Muscle of back (tissue), 11 donors: ENCODE results near the gene DISP2. TPM values are rescaled to one million over a fixed set of nuclear protein-coding genes. Genes with fewer than 3 reads are reported as not detected.

Experiments
- DNase-seq, 3 donors: peaks; one replicate each; pipeline versions ENCODE4 v3.0.0 to v3.0.0-alpha.2; 2013
- polyA plus RNA-seq, 10 donors: library from polyadenylated mRNA; unstranded; fragments of 120-200 nt; gene quantifications; one replicate each; pipeline ENCODE4 v1.2.1, GENCODE V29; 2013; ENCODE audit not compliant: insufficient read length in 10 of 10

DISP2 gene
- polyA plus RNA-seq, 10 donors: 0.25 to 3.9 (median 1.5) TPM

DNA sequence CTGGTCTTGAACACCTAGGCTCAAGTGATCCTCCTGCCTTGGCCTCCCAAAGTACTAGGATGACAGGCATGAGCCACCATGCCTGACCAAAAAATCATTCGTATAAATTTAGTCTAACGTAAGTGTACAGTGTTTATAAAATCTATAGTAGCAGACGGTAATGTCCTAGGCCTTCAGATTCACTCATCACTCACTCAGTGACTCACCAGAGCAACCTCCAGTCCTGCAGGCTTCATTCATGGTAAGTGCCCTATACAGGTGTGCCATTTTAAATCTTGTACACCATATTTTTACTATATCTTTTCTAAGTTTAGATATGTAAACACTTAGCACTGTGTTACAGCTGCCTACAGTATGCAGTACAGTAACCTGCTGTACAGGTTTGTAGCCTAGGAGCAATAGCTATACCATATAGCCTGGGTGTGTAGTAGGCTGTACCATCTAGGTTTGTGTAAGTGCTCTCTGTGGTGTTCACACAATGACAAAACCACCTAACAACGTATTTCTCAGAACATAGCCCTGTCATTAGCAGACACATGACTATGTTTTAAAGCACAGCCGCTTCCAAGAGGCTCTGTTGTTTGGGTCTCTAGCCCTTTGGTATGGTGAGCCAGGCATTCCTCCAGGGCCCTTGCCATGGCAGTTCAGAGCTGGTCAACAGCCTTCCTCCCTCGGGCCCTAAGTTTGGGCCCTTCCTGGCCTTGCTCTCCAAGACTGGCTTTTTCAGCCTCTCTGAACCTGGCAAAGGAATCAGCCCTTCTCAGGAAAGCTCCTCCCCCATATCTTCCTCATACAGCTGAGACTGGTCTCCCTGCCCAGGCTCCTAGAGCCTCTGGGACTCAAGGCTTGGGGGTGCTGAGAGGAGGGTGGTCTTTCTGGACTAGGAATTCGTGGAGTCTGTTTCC lies 15.4 kb upstream of the DISP2 start:
- DNase-seq: no peak

DNA sequence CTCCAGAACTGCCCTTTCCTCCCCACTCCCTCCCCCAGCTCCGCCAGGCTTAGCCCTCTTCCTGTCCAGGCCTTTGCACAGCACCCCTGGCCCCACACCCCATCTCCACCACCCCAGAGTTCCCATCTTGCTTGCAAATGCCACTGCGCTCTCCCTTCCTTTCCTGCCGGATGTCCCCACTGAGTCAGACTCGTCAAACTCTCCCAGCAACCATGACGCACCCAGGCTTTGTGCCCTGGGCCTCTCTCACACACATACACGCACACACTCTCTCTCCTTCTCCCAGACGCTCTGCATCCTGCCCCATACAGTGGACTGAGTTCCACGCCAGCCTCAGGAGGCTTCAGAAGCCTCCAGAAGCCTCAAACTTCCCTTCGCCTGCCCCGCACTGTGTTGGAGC lies 14.5 kb upstream of the DISP2 start:
- DNase-seq: peak in 1 of 3 donors; percentile 79

DNA sequence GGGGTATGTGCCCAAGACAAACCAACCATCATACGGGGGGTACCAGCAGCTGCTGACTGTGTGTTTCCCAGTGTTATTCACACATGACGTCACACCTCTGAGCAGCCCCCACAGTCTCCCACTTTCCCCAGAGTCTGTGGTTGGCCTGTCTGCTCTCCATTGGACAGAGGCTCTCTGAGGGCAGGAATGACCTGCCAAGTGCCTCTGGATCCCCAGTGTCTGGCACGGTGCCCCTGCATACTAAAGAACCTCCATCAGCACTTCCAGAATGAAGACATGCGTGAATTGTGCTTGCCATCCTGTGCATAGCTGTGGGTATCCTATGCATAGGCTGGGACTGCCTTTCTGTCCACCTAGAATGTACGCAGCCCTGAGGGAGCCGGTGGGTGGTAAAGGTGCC lies 13.8 kb upstream of the DISP2 start:
- DNase-seq: no peak

DNA sequence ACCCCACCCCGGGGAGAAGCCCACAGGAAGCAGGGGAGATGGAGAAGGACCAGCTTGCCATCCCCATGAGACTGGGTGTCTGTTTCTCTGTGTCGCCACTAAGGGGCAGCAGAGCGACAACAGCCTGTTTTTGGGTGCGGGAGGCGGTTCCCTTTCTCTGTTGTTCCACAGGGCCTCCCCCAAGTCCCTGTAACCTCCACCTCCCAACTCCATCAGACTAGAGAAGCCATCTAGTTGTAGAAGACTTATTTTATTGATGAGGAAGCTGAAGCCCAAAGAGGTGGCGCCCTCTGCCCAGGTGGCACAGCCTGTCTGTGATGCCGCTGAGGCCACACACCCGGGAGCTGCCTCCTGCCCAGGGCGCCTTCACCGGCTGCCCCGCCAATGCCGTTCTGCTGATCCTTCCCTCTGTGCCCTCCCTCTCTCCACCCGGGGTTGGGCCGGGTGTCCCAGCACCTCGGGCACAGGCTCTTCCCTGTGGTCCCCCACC lies 13.3 kb upstream of the DISP2 start:
- DNase-seq: peak in 1 of 3 donors; percentile 54

DNA sequence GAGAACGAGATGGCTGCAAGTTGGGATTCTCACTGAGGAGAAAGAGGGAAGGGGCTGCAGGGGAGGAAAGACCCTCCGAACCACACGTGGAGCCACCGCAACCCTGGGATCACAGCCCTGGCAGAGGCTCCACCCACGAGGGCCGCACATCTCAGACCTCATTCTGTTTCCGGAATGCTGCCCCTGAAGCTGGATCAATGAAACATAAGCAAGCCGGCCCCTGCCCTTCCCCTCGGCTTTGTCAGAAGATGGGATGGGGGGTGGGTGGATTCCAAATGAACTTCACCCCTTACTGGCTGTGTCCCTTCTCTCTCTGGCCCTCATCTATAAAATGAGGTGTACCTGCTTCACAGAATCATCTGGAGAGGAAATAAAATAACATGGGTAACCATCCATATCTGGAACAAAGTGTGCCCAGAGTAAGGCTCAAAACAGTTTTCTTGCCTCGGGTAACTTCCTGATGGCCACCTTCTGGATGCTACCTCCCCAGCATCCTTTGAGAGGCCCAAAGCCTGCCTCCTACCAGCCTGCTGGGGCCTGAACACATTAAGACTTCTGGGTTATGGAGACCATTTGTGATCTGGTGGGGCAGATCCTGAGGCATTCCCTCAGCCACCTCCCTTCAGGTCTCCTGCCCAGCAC lies 12.7 kb upstream of the DISP2 start:
- DNase-seq: no peak

DNA sequence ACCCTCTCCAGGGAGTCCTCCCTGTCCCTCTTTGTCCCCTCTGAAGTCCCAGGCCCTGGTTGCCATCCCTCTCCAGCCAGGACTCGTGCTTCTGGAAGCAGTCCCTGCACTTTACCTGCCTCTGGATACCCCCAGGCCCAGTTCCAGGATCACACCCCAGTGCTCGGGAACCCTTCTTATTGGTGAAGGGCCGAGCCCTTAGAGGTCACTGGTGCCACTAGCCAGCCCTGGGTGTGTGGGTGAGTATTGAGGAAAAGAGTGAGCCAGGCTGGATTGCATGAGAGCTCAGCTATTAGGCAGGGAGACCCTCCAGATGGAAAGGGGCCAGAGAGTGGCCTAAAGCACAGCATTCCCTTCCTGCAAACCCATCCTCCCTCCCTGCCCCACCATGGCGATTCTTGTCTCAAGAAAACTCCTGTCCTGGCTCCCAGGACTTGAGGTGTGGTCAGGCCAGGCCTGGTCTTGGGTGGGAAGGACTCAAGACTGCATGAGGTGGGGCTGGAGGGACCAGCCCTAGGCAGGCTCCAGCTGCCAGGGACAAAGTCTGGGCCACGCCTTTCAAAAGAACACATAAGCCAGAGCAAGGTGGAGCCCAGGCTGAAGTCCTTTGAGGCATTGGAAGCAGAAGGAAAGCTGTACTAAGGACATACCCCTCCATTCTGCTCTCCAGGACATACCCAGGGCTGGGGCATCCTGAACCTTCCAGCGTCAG lies 12.0 kb upstream of the DISP2 start:
- no peak for DNase-seq

DNA sequence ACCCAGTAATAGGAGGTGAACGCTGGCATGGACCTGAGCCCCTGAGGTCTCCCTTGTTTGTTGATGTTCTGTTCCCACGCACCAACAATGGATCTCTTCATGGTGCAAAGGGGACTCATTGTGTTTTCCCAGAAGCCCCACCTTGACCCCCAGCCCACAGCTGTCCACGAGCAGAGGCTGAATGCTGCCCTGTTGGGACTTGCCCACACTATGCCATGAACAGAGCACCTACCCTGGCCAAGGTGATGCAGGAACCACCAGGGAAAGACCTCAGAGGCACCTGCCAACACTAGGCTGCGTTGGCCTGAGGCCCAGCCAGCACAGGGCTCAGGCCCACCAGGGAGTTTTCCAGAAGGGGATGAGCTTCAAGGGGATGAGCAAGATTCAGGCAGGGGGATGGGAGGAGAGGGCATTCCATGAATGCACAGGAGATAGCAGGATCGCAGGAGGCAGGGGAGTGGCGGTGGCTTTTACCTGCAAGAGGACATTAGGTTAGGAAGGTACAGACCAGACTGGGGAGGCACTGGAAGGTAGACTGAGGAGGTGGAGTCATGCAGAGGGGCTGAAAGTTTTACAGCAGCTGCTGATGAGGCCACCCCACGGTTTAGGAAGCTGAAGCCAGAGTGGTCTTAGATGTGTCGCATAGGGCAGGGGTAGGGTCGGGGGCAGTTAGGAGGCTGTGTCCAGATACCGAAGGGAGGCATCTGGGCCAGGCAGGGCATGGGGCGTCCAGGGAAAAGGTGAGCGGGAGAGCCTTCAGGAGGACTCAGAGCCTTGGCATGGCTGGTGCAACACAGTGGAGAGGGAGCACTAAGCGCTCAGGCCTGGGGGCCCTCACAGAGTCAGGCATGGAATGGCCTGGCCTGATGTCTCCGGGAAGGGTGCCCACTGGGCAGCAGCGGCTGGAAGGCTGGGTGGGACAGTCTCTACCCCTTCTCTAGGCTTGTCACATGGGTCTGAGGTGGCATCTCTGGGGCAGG lies 11.2 kb upstream of the DISP2 start:
- no peak for DNase-seq

DNA sequence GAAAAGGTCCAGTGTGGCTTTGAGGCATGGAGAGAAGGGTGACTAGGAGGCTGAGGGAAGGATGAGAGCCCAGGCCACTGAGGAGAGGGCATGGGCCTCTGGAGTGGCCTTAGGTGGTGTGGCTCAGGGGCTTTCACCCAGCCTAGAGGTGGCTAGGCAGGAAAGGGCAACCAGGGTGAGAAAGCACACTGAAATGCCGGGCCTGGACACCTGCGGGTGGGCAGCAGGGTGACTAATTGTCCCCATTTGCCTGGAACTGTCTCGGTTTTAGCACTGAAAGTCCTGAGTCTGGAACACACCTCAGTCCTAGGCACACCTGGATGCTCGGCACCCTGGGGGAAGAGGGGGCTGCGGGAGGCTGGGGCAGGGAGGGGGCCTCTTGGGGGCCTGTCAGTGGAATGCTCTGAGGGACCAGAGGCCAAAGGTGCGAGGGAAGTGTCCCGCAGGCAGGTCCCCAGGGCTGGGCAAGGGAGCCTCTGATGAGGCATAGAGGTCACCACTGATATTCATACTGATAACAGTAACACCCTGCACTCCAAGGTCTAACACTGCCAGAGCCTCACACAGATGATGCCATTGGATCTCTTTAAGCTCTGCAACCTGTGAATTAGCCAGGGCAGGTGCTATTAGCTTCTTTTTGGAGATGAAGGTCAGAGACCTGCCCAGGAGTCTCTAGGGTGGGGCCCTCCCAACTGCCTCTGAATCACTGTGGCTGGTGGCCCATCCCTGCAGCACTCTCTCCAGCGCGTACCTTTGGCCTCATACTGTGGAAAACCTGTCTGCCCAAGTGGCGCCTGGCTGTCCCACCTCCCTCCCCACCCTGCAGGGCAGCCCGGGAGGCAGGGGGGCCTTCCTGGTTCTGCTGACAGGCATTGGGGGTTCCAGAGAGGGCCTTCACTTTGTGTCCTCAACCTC lies 10.2 kb upstream of the DISP2 start:
- no peak for DNase-seq

DNA sequence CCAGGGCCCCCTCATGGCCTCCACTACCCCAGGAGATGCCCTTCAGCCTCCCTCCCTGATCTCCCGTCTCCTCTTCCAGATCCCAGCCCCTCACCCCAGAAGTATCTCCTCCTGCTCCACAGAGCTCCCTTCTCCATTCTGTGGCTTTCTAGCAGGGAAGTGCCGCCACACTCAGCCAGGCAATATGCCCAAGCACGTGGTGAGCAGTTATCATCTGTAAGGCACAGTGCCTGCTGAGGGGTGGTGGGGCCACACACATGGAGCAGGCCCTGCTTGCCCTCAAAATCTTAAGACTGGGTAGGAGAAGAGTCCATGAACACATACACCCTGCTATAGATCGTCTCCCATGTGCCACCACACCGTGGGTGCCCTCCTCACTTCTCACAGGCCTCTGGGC lies 9.5 kb upstream of the DISP2 start:
- no peak for DNase-seq

DNA sequence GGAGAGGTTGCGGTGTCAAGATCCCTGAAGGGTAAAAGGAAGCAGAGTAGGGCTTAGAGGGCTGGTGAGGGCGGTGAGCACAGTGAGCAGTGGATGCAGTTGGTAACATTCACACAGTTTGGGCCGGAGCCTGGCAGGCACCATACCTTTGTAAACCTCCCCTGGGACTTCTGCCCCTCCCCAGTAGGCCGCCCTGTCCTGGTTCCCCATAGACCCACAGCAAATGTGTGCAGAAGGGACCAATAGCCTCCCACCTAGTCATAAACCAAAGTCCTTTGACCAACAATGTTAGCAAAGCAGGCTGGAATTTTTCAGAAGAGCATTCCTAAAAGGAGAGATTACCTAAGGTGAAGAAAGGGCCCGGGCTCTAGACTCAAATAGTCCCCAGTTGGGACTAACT lies 8.9 kb upstream of the DISP2 start:
- no peak for DNase-seq

DNA sequence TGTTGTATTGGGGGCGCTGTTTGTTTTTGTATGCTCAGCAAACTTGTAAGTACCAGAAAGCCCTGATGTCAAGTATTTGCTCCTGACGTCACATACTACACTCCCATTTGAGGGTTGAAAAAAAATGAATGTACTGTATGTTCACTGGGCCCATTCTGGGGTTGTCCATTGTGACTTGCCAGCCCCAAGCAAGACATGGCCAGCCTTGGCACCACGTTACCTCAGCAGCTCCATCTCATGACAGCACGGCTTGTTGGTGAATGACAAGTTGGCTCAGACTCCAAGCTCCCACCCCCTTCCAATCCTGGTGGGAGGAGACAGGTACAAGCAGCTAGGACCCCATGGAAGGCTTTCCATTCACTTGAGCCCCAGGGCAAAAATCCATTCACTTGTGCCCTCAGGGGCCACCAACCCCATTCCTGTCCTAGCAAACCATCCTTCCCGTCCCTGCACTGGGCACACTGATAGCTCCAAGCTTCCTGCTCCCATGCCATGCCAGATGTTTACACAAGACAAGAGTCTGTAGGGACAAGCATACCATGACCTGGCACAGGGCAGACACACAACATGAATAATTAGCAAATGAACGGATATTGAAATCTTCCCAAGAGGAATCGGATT lies 5.6 kb upstream of the DISP2 start:
- no peak for DNase-seq

DNA sequence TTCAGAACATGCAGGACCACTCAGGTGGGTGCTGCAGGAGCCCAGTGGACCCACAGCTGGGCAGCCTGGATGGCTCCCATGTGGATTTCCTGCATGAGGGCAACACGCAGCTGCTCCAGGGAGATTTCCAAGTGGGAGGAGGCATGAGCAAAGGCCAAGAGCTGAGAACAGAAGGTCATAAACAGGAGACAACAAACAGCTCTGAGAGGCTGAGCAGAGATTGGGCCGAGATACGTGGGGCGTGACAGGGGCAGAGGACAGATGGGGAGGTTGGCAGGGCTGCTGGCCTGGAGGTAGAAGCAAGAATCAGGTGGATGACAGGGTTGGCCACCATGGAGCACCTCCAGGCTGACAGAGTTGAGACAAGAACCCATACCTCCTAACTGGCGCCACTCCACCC lies 4.3 kb upstream of the DISP2 start:
- no peak for DNase-seq

DNA sequence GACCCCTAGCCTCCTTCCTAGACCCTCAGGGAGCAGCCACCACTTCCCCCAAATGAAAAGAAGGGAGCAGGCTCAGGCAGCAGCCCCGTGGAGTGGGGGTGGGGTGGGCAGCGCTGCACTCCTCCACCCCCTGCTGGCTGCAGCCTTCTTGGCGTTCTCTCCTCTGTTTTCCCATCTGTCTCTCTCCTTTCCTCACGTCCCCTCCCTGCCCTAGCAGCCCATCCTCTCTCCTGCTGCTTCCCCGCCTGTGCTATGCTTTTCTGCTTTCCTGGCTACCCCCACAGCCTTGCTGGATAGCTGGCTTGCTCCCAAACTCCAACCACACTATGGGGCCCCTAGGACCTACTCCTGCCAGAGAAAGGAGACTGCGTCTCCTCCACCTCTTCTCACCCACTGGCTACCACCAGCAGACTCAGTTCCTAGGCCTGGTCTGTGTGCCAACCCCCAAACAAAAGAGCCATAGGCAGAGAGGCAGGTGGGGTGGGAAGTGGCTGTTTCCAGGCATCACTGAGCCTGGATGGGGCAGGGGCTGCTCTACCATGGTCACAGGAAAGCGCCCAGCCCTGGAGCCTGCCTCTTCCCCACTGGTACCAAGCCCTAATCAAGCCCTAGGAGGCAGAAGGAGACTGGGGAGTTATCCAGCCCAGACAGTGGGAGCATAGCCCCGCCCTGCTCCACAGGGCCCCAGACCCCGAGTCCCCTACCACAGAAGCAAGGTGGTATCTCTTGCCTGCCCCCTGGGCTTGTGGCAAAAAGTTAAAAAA lies 3.4 kb upstream of the DISP2 start:
- DNase-seq: peak in 2 of 3 donors; percentile 56 to 76

DNA sequence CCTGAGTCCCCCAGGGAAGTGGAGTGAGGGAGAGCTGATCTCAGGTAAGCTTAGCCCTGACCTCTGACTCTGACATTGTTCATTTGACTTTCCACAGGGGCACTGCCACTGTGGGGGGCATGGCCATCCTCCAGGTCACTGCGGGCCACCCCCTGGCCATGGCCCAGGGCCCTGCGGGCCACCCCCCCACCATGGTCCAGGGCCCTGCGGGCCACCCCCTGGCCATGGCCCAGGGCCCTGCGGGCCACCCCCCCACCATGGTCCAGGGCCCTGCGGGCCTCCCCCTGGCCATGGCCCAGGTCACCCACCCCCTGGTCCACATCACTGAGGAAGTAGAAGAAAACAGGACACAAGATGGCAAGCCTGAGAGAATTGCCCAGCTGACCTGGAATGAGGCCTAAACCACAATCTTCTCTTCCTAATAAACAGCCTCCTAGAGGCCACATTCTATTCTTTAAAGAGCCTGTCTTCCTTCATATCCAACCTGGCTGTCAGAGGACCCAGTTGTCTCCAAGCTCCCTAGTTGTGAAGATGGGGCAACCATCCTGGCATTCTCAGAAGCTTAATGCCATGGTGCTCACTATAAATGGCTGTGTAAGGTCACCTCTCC lies 1.9 kb upstream of the DISP2 start:
- no peak for DNase-seq

DNA sequence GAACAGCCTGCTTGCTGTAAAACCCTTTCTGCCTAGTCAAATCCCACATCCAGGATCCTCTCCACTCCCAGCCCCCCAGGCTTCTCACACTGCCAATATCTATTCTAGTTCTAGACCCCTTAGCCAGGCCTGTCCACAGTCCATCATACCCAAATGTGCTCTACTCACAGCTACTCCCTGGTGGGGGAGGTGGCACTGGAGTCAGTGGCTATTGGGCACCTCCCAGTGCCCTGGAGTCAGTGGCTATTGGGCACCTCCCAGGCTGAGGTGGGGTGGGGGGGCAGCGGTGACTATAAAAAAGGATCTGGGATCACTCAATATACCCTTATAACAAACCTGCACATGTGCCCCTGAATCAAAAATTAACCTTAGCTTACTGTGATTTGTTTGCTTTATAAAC lies 773 bp upstream of the DISP2 start:
- no peak for DNase-seq

DNA sequence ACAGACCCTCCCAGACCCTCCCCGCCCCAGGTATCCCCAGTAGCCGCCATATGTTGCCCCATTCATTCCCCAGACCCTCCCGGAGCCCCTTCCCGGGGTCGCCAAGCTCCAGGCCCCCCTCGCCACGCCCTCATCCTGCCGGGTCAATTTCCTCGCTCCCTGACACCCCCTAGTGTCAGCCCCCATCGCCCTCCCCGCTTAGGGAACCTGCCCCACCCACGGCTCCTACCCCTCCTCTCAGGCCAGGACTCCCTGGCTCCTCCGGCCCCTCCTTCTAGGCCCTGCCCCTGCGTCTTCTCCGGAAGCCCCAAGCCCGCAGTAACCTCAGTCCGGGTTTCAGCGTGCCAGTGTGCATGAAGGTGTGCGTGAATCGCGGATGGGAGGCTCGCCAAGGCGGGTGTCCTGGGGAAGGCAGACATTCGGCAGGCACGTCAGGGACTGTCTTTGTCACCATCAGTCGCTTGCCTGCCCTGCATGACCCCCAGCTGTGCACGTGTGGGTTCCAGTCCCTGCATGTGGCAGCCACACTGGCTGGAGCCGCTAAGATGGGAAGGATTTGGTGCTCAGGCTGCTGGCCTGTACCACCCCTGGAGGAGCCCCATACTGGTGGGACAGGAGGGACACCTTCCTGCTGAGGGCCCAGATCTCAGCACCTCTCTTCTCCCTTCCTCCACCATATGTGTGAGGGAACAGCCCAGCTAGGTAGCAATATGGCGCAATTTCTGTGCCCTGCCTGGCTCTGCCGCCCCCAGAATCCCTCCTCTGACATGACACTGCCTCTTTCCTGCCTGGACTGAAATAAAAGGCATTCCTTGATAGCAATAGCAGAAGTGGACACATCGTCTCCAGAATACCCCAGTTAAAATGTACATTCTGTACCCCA lies 693 bp downstream of the DISP2 start:
- no peak for DNase-seq

DNA sequence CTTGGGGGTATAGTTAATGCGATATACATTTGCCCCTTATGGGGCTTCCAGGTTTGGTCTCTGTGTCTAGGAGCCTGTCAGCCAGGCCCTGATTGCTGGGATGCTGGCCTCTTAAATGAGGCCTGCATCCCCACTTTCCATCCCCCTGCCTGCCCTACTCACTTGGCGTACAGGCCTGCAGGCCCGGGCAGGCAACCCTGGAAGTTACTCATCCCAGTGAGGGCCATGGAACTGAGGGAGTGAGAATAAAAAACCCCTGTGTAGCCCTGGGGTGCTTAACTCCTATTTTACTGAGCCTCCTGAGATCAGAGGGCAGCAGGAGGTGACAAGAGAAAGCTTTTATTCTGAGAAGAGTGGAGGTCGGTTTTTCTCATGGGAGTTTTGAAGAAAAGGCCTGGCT lies 2.0 kb downstream of the DISP2 start:
- DNase-seq: no peak
